IPS DF 4.7 (cell line): ENCODE results near the gene PDIA2.
"Not testable (repeated sequence)": the region's sequence is repeated elsewhere in the genome, so short reads cannot be mapped to it uniquely, and the experiment has no call there.

Source experiments
- DNase-seq: peaks from one replicate; pipeline ENCODE4 v3.0.0-alpha.2; 2013; ENCODE audit warnings: low spot score; ENCODE audit errors: extremely low read depth

The PDIA2 gene

GRCh38 chr16:263944-264343 is 19.0 kb upstream of the PDIA2 start:
- no peak for DNase-seq

DNA sequence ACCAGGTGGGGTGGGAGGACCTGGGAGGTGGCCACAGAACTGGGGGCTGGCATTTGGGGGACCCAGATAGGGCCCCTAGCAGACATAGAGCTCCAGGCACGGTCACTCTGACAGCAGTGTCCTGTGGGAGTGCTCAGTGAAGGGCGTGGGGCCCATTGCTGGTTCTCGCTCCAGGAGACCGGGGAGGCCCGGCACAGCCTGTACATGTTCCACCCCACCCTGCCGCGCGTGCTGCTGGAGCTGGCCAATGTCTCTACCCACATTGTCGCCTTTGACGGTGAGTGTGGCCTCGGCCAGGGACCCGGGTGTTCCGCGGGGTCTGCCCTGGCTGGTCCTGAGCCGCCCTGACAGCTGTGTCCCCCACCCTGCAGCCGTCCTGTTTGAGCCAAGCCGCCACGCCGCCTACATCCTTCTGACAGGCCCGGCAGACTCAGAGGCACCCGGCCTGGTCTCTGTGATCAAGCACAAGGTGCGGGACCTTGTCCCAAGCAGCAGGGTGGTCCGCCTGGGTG is 18.5 kb upstream of the PDIA2 start:
- DNase-seq, result no peak

- DNase-seq, result no peak
Measured at GRCh38 chr16:265002-265529, 17.9 kb upstream of the PDIA2 start.

GRCh38 chr16:265711-266110 is 17.3 kb upstream of the PDIA2 start:
- no peak for DNase-seq

GRCh38 chr16:266258-267164 is 16.5 kb upstream of the PDIA2 start:
- DNase-seq, result no peak

- DNase-seq, result not testable (repeated sequence)
Measured at GRCh38 chr16:267562-267961, 15.4 kb upstream of the PDIA2 start.

GRCh38 chr16:268141-269053 is 14.6 kb upstream of the PDIA2 start:
- no peak for DNase-seq

GRCh38 chr16:269061-269796 is 13.7 kb upstream of the PDIA2 start:
- DNase-seq, result no peak

DNA sequence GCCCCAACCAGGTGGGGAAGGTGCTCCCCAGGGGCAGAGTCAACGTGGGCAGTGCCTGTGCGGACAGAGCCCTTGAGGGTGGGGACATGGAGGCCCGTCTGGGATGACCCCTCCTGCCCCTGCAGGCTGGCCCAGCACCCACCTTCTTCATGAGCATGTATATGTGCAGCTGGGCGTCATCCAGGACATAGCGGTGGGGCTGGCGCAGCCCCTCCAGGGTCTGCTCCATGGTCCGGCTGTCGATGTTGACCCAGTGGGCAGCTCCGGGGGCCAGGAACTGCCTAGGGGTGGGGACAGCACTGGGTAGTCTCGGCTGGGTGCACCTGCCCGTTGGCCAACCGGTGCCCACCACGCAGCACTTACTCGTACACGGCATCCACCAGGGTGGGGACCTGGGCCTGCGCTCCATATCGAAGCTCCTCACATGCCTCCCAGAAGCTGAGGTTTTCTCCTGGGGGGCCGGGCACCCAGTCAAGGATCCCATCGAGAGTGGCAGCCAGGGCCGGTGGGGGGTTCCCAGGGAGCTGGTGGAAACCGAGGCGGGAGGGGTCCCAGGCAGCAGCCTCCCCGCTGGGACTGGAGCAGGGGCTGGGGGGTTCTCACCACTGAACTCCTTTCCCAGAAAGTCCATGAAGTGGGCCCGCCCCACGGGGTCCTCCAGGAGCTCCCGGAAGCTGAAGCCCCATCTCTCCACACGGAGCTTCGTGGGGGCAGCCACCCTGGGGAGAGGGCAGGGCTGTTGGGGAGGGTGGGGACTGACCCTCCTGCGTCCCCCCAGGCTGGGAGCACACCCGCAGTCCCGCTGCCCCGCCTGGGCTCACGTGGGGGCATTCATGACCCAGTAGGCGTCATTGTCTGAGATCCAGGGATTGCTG is 12.3 kb upstream of the PDIA2 start:
- no peak for DNase-seq

DNA sequence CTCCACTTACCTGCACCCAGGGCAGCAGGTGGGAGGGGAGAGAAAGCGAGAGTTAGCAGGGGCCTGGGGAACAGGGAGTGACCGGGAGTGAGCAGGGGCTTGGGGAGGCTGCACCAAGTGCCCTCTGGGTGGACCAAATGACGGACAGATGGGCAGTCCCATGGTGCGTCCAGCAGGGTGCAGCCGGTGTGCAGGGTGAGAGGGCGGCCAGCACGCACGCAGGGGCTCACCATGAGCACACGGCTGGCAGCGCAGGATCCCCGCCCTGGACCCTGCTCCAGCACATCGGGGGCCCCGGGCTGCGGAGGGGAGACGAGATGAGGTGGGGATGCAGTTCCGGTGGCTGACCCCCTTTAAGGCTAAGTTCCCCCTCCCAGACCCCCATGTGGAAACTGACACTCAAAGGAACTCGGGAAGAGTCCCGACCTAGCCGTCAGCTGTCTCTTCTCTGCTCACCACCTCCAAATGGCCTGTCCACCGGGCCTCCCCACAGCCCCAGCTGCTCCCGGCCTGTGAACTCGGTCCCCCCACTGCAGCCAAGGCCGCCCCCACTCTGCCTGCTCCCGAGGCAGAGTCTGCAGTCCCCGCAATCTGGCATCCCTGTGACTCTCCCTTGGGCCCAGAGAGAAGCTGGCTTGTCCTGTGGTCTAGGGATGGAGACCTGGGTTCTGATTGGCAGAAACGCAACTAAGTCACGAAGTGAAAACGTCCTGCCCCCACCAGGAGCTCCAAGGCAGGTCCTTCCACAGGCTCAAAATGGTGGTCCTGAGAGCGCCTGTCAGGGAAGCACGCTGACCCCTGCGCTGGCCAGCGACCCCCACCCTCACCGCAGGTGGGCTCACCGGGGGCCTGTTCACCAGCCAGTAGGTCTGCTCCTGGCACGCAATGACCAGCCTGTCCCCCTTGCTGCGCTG is 10.1 kb upstream of the PDIA2 start:
- DNase-seq, result no peak

DNA sequence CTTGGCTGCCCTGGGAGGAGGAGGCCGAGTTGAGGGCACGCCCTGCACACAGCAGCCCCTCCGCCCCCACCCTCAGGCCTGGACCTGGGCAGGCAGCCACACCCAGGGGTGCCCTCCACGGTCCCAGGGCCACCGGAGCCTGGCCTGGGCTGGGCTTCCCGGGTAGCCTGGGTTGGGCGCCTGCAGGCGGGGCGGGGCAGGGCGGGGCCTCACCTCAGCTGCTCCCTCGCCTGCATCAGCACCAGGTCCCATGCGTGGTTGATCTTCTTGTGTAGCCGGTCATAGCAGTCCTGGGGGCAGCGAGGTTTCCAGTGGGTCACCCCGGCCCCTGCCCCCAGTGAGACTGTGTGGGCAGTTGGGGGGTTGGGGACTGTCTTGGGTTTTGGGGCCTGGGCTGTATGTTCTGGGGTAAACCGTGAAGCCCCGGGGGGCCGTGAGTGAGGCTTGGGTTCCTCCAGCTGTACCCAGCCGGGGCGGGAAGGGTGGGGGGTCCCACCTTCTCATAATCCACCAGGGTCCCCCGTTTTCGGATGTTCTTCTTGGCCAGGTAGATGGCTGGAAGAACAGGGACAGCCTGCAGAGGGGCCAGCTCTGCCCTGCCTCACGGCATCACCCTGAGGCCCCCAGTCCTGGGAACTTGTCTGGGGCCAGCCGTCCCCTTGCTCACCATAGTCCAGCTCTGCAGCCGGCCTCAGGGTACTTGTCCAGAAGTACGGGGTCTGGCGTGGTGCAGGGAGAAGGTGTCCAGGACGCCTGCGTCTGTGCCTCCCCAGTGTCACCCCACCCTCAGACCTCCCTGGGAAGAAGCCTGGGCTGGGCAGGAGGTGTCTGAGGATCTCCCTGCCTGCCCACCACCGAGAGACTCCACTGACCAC is 9.2 kb upstream of the PDIA2 start:
- no peak for DNase-seq

GRCh38 chr16:275041-275641 is 7.8 kb upstream of the PDIA2 start:
- no peak for DNase-seq

DNA sequence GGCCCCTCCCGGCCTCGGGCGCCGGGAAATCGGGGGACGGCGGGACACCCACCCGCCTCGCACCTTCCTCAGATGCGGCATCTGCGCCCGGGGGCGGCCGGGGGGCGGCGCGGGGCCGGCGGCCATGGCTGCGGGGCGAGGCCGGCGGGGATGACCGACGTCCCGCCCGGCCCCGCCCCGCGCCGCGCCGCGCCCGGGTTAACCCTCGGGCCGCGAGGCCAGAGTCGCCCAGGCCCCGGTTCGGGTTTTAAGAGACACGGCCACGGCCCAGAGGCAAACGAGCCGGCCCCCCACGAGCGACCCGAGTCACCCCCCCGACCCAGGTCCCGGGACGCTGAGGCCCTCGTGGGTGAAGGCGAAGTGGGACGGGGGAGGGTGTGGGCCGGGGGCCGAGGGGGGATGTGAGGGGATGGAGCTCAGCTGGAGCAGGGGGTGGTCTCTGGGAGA is 7.2 kb upstream of the PDIA2 start, which contains the start of gene RGS11:
Gene RGS11 (minus strand): TSS at position 159 of the 447 bp plus-strand sequence. CDS start 33 bp downstream, at position 126.
- no peak for DNase-seq

GRCh38 chr16:276426-277077 is 6.4 kb upstream of the PDIA2 start:
- DNase-seq, result no peak

- DNase-seq, result no peak
Measured at GRCh38 chr16:278863-279366, 4.0 kb upstream of the PDIA2 start.

DNA sequence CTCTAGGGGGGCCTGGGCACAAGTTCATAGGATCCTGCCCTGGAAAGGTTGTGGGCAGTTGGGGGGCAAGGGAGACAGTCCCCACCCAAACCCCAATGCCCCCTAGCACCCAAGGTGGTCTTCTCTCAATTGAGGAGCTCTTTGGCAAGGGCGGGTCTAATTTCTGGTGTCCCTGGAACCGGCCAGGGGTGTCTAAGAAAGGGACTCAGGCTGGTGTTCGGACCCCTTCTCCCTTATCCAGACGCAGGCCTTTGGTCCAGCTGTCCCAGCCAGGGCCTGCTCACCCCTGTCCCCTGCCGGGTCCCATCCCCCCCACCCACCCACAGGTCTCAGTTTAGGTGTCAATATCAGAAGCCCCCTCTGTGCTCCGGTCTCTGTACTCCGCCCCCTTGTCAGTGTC is 3.4 kb upstream of the PDIA2 start:
- DNase-seq, result no peak

DNA sequence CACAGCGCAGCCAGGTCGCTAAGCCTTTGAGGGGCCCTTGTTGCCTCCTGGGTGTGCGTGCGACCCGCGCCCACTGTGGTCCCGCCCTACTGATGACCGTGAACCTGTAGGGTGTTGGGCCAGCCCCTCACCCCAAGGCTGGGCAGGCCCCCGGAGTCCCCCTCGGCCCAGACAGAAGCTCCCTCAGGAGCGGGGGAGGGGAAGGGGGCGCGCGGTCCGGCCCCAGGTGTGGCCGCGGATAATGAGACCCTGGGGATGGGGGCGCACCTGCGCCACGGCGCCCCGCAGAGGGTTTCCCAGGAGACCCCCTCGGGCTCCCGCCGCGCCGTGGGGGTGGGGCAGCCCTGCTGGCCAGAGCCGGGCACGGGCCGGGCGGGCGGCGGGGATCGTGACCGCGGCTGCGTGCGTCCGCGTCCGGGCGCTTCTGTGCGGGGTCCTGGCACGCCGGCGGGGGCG is 2.9 kb upstream of the PDIA2 start:
- no peak for DNase-seq
